Measurements from ENCODE around the gene DARS1. TPM values are rescaled to one million over a fixed set of nuclear protein-coding genes. Genes with fewer than 3 reads are reported as not detected.

The DARS1 gene
- polyA plus RNA-seq, 1 donor (not counting 4 experiments of a cell fraction or from before 2014, with no cell fraction given) = 129 TPM

DNA sequence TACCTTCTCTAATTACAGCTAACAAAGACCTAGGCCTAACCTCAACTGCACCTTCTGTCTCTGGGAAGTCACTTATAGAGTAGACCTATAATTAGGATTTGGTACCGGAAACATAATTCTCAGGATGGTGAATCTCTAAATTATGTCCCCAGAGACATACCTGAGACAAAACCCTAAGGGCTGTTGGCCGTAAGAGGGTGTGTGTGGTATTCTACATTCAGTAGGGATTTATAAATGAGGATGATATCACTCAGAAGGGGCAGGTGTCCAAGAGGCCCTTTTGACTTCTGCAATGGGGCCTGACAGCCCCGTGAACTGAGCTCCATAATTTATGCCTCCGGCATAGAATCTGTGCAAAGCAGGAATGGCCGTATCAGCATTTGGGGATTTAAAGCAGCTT is 13.5 kb upstream of the DARS1 start:
- FAIRE-seq = no peak
- no peaks in the 10 kb centered on the region for H3K36me3 ChIP-seq (ENCODE audit: control insufficient read depth in 2 of 2, extremely low read depth in 1 of 2, insufficient read depth in 2 of 2, low read length in 2 of 2)
- H3K9me1 ChIP-seq (ENCODE audit: control insufficient read depth, extremely low read depth, insufficient read depth, low read length) = no peaks in the 10 kb centered on the region
- no peak overlapping the region for H2AFZ ChIP-seq (ENCODE audit: control insufficient read depth, low read length)
- no peak overlapping the region for H3K9ac ChIP-seq (ENCODE audit: control insufficient read depth, extremely low read depth, insufficient read depth, low read length)
- no peaks in the 10 kb centered on the region for H3K79me2 ChIP-seq (ENCODE audit: control insufficient read depth, insufficient read depth, low read length)
- H3K4me1 ChIP-seq (ENCODE audit: control insufficient read depth, extremely low read depth, insufficient read depth, low read length) = no peaks in the 10 kb centered on the region
- H3K27me3 ChIP-seq (ENCODE audit: control insufficient read depth, extremely low read depth, insufficient read depth, low read length) = no peaks in the 10 kb centered on the region
- no peak overlapping the region for H3K4me2 ChIP-seq (ENCODE audit: control insufficient read depth, extremely low read depth, insufficient read depth, low read depth, low read length)
- TF ChIP-seq, protein P1, sequence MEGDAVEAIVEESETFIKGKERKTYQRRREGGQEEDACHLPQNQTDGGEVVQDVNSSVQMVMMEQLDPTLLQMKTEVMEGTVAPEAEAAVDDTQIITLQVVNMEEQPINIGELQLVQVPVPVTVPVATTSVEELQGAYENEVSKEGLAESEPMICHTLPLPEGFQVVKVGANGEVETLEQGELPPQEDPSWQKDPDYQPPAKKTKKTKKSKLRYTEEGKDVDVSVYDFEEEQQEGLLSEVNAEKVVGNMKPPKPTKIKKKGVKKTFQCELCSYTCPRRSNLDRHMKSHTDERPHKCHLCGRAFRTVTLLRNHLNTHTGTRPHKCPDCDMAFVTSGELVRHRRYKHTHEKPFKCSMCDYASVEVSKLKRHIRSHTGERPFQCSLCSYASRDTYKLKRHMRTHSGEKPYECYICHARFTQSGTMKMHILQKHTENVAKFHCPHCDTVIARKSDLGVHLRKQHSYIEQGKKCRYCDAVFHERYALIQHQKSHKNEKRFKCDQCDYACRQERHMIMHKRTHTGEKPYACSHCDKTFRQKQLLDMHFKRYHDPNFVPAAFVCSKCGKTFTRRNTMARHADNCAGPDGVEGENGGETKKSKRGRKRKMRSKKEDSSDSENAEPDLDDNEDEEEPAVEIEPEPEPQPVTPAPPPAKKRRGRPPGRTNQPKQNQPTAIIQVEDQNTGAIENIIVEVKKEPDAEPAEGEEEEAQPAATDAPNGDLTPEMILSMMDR (optimal IDR thresholded peaks at IDR 0.05 in 1 of 3, IDR thresholded peaks at IDR 0.05 in 1 of 3, conservative IDR thresholded peaks at IDR 0.05 in 1 of 3; ENCODE audit: extremely low read depth in 1 of 3, insufficient read depth in 2 of 3, low read length in 3 of 3) = no peak
- no peak for TF ChIP-seq EZH2 (IDR thresholded peaks at IDR 0.05; ENCODE audit: low read length)
- H3K9me3 ChIP-seq (ENCODE audit: control insufficient read depth, low read depth, low read length) = no peaks in the 10 kb centered on the region
- no peak overlapping the region for H3K4me3 ChIP-seq (ENCODE audit: control insufficient read depth in 2 of 3, extremely low read depth in 1 of 3, insufficient read depth in 2 of 3, low read depth in 1 of 3, low read length in 3 of 3)
- H3K27ac ChIP-seq (ENCODE audit: control insufficient read depth, insufficient read depth, low read length) = no peak overlapping the region
- DNase-seq (ENCODE audit: low read depth, low spot score) = no peak
- dilution Hi-C loops (cut with MboI; ENCODE audit: extremely low pct_ligation_motif_present, low sequenced_read_pairs) = no loop called here
- no peaks in the 10 kb centered on the region for H4K20me1 ChIP-seq (ENCODE audit: control insufficient read depth, extremely low read depth, insufficient read depth, low read length)

- Histone ChIP-seq H3K79me2 (ENCODE audit: control insufficient read depth, insufficient read depth, low read length) (no peaks in the 10 kb centered on the region), H3K27me3 (ENCODE audit: control insufficient read depth, extremely low read depth, insufficient read depth, low read length) (no peaks in the 10 kb centered on the region), H3K4me3 (ENCODE audit: control insufficient read depth in 2 of 3, extremely low read depth in 1 of 3, insufficient read depth in 2 of 3, low read depth in 1 of 3, low read length in 3 of 3) (no peak overlapping the region), H4K20me1 (ENCODE audit: control insufficient read depth, extremely low read depth, insufficient read depth, low read length) (no peaks in the 10 kb centered on the region), H3K4me2 (ENCODE audit: control insufficient read depth, extremely low read depth, insufficient read depth, low read depth, low read length) (no peak overlapping the region), H3K9ac (ENCODE audit: control insufficient read depth, extremely low read depth, insufficient read depth, low read length) (no peak overlapping the region), H3K4me1 (ENCODE audit: control insufficient read depth, extremely low read depth, insufficient read depth, low read length) (no peaks in the 10 kb centered on the region), H3K36me3 (ENCODE audit: control insufficient read depth in 2 of 2, extremely low read depth in 1 of 2, insufficient read depth in 2 of 2, low read length in 2 of 2) (no peaks in the 10 kb centered on the region), H3K9me1 (ENCODE audit: control insufficient read depth, extremely low read depth, insufficient read depth, low read length) (no peaks in the 10 kb centered on the region), H2AFZ (ENCODE audit: control insufficient read depth, low read length) (no peak overlapping the region), H3K9me3 (ENCODE audit: control insufficient read depth, low read depth, low read length) (no peaks in the 10 kb centered on the region), H3K27ac (ENCODE audit: control insufficient read depth, insufficient read depth, low read length) (no peak overlapping the region)
- dilution Hi-C loops (cut with MboI; ENCODE audit: extremely low pct_ligation_motif_present, low sequenced_read_pairs) = no loop called here
- DNase-seq (ENCODE audit: low read depth, low spot score) = no peak
- FAIRE-seq = no peak
- TF ChIP-seq, protein P1 (optimal IDR thresholded peaks at IDR 0.05 in 1 of 3, IDR thresholded peaks at IDR 0.05 in 1 of 3, conservative IDR thresholded peaks at IDR 0.05 in 1 of 3; ENCODE audit: extremely low read depth in 1 of 3, insufficient read depth in 2 of 3, low read length in 3 of 3) = no peak
- TF ChIP-seq EZH2 (IDR thresholded peaks at IDR 0.05; ENCODE audit: low read length) = no peak
These were observed 12.0 kb upstream of the DARS1 start for GRCh38 chr2:135997380-135997779.

All from keratinocyte (primary cell).